Activated CD4-positive, alpha-beta T cell treated with anti-CD3 and anti-CD28 coated beads for 36 hours (primary cell): Measurements from ENCODE around the gene EN2. TPM values are rescaled to one million over a fixed set of nuclear protein-coding genes. Genes with fewer than 3 reads are reported as not detected.

Experiments used
- ATAC-seq: fragments of 200-7000 bp; cut with Tn5 transposase; one replicate; pipeline ENCODE4 v1.10.0; 2021; ENCODE audit warnings: mild to moderate bottlenecking, moderate library complexity
- CTCF ChIA-PET: fragments of 350-600 bp; sonication (Branson Sonifier 250); formaldehyde crosslinking; loops from one replicate; lab custom pipeline; 2021; ENCODE audit warnings: antibody characterized with exemption; lab: Charles Lee
- POLR2A ChIA-PET: fragments of 350-600 bp; sonication (Branson Sonifier 250); formaldehyde crosslinking; loops from one replicate; lab custom pipeline; 2021; ENCODE audit warnings: antibody characterized with exemption, inconsistent platforms; lab: Charles Lee
- DNase-seq: peaks from one replicate; pipeline ENCODE4 v3.0.0-alpha.2; 2020
- H3K27ac Mint-ChIP-seq: one replicate; pipeline ENCODE4 v1.8.0; 2021; ENCODE audit warnings: mixed read lengths
- H3K27me3 Mint-ChIP-seq: one replicate; pipeline ENCODE4 v1.8.0; 2021; ENCODE audit warnings: mixed read lengths
- H3K36me3 Mint-ChIP-seq: one replicate; pipeline ENCODE4 v1.8.0; 2021; ENCODE audit warnings: low read depth, mixed read lengths
- H3K4me1 Mint-ChIP-seq: one replicate; pipeline ENCODE4 v1.8.0; 2021; ENCODE audit warnings: mixed read lengths
- H3K4me3 Mint-ChIP-seq: one replicate; pipeline ENCODE4 v1.8.0; 2021; ENCODE audit warnings: mild to moderate bottlenecking, moderate library complexity, mixed read lengths
- H3K9me3 Mint-ChIP-seq: one replicate; pipeline ENCODE4 v1.8.0; 2021; ENCODE audit warnings: low read depth, mixed read lengths
- intact Hi-C, 2 experiments: fragments of 100-400 bp; cut with DNase I in 1 of 2; cut with micrococcal nuclease in 1 of 2; formaldehyde crosslinking; loops; one replicate each; pipeline versions ENCODE4 v1.14.2 to v1.15.1; 2022 to 2024; cut with DNase I, micrococcal nuclease
- total RNA-seq, 2 experiments: library from RNA; stranded (reverse); gene quantifications; one replicate each; pipeline ENCODE4 v1.2.3, GENCODE V29; 2021

Gene EN2
- total RNA-seq, 2 experiments from 2014 or later: not detected

DNA sequence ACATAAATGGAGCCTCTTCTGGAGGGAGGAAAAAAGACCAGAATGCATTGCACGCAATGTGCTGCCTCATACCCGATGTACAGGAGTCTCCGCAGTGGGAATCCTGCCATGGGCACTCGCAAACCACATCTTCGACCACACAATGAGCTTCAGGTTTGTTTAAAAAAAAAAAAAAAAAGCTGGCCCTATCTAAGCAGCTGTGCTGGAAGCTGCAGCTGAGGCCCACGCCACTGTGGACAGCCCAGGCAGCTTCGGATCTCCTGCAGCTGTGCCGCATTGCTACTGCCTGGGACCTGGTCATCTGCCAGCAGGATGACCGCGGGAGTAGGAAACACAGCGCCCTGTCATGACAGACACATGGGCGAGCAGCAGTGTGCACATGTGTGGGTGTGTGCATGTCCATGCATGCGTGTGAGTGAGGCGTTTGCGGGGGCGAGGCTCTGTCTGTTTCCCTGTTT, 26.0 kb downstream of the EN2 start:
- Mint-ChIP-seq H3K27me3 (peaks cover 39% of the 10 kb centered on the region), H3K36me3 (no peaks in the 10 kb centered on the region), H3K27ac (no peak overlapping the region), H3K9me3 (peaks cover 5% of the 10 kb centered on the region), H3K4me1 (peaks cover 17% of the 10 kb centered on the region), H3K4me3 (no peak overlapping the region)
- ChIA-PET CTCF (no interaction called here), POLR2A (interaction anchor here (0.6 kb wide), 1 partner anchor 300 kb away, joined by 3 read pairs; no protein-coding TSS in a partner anchor)
- DNase-seq (no peak), ATAC-seq (no peak)
- intact Hi-C loops: no loop called here

DNA sequence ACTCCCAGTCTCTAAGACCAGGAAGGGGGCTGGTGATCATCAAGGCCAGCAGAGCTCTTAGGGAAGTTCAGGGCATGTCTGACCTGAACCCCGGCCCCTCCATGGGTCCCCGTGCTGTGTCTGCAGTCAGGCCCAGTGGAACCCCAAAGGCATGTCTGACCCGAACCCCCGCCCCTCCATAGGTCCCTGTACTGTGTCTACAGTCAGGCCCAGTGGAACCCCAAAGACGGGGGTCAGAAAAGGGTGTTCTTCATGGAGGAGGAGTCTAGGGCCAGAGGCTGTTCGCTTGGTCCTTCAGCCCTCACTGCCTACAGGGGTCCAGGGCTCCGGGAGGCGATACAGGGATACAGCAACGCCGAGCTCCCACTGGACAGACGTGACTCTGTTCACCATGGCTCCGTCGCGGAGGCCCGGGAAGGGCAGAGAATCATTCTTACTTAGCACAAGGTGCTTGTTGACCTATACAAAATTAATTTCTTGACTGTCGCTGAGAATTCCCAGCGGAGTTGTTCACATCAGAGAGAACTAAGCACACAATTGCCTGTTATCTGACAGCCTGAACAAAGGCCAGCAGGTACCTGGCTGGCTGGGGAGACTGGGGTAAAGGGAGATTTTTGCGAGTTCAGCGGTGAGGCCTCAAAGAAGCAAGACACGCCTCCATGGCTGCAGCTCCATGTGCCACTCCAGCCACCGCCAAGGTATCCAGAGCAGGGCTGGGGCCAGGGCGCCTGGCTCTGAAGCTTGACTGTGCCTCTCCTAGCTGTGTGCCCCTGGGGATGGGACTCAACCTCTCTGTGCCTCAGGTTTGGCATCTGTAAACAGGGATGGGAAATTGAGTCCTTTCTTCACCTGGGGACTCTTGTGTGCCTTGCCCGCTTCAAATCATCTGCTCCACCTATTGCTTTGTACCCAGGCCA, 26.8 kb downstream of the EN2 start:
- no peak for ATAC-seq
- Mint-ChIP-seq H3K36me3 (no peaks in the 10 kb centered on the region), H3K4me3 (no peak overlapping the region), H3K27ac (no peak overlapping the region), H3K27me3 (peaks cover 37% of the 10 kb centered on the region), H3K4me1 (peaks cover 19% of the 10 kb centered on the region), H3K9me3 (peaks cover 5% of the 10 kb centered on the region)
- DNase-seq: no peak
- intact Hi-C loops: no loop called here
- CTCF ChIA-PET: no interaction called here
- POLR2A ChIA-PET: no interaction called here

DNA sequence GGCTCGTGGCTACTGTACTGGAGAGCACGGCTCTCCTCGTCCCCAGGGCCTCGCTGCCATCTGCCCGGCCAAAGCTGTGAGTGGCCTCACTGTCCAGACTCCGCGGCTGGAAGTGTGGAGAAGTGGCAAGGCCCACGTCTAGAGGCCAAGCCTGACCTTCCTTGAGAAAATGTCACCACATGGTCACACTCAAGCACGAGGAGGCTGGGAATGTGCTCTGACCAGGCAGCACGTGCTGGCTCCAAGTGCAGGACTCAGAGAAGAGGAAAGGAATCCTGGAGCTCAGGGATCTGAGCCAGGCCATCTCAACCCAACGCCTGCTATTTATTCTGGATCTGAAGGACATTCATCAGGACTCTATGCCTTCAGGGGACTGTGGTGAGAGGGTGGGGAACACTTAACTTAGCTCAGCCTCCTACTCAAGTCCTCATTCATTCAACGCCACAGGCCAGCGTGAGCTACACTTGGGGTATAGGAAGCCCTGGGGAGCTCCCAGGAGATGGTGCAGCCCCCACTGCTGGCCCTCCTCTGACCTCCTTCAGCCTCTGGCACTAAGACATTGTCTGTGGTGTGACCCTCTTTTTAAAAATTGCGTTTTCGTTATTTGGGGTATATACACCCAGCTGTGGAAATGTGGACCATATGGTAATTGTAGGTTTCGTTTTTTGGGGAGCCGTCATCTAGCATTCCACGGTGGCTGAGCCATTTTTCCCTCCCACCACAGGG, 29.0 kb downstream of the EN2 start:
- Mint-ChIP-seq H3K4me3 (no peak overlapping the region), H3K27me3 (peaks cover 38% of the 10 kb centered on the region), H3K9me3 (peaks cover 4% of the 10 kb centered on the region), H3K27ac (no peak overlapping the region), H3K4me1 (peaks cover 31% of the 10 kb centered on the region), H3K36me3 (peaks cover 2% of the 10 kb centered on the region)
- CTCF ChIA-PET: interaction anchor here (0.6 kb wide), 1 partner anchor 8 kb away, joined by 3 read pairs; no protein-coding TSS in a partner anchor
- intact Hi-C loops: no loop called here
- POLR2A ChIA-PET: no interaction called here
- ATAC-seq (no peak), DNase-seq (no peak)

DNA sequence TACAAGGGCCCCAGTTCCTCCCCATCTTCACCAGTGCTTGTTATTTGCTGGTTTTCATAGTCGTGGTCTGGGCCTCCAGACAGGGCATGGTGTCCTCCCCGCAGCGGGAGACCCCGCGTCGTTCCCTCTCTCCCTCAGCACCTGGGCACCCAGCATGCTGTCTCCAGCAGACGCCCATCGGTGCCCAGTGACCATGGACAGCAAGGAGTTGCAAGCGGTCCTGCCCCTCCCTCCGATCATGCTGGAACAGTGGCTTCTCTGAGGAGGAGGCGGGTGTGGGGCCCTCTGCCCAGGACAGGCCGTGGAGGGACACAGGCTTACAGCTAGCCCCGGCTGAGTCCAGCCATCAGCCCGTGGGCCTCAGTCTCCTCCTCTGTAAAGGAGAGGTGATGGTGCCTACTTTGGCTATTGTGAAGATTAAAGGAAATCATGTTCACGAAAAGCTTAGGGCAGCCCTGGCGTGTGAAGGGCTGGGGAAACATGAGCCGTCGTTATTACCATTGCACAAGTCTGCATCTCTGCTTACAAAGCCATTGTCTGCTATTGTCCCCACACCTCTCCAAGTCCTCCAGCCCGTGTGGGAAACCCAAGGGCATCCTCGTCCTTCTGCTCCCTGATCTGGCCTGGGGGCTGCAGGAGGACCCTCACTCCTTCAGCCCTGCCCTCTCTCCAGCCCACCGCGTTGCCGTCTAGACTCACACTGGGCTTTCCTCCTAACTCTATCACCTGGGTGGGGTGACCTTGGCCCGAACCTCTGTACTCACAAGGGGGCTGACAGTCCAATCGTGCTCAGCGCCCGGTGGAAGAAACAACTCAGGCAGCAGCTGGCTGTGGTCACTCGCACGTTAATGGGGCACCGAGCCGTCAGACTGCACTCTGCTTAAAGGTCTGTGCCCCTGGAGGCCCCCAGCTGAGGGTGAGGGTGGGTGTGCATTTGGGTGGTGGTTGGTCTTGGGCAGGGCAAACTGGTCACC, 29.9 kb downstream of the EN2 start:
- intact Hi-C loops: no loop called here
- H3K4me1 Mint-ChIP-seq: peaks cover 26% of the 10 kb centered on the region
- ATAC-seq (no peak), DNase-seq (no peak)
- peaks cover 2% of the 10 kb centered on the region for H3K36me3 Mint-ChIP-seq
- H3K4me3 Mint-ChIP-seq: no peak overlapping the region
- ChIA-PET POLR2A (no interaction called here), CTCF (interaction anchor here (0.6 kb wide), 1 partner anchor 8 kb away, joined by 3 read pairs; no protein-coding TSS in a partner anchor)
- H3K9me3 Mint-ChIP-seq: no peaks in the 10 kb centered on the region
- no peak overlapping the region for H3K27ac Mint-ChIP-seq
- peaks cover 36% of the 10 kb centered on the region for H3K27me3 Mint-ChIP-seq

DNA sequence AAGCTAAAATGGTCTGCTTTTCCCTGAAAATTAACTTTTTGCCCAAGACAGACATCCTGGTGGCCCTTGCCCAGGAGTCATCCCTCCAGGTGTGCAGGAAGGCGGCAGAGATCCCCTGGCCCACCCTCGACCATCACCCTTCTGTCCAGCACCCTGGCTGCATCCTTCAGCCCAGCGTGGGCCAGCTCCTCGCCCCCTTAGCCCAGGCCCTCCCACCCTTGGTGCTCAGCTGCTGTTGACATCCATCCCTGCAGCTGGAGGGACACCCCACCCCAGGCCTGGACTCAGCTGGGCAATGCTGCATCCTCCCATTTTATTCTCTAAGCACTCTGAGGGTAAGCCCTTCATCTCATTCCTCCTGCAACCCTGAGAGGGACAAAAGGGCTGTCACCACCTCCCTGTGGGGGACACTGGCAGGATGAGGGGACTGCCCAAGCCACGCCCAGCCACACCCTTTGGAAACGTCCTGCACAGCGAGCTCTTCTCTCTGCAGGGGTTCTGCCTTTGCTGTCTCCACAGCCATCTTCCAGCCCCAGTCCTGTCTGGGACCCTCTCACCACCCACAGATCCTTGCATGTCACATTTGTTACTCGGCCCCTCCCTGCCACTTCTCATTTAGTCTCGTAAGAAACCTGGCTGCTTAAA, 30.7 kb downstream of the EN2 start:
- POLR2A ChIA-PET: no interaction called here
- no peak for ATAC-seq
- Mint-ChIP-seq H3K4me1 (peaks cover 18% of the 10 kb centered on the region), H3K4me3 (no peak overlapping the region), H3K27me3 (peaks cover 36% of the 10 kb centered on the region), H3K36me3 (peaks cover 2% of the 10 kb centered on the region), H3K9me3 (no peaks in the 10 kb centered on the region), H3K27ac (no peak overlapping the region)
- intact Hi-C loops: no loop called here
- DNase-seq: no peak
- CTCF ChIA-PET: no interaction called here

DNA sequence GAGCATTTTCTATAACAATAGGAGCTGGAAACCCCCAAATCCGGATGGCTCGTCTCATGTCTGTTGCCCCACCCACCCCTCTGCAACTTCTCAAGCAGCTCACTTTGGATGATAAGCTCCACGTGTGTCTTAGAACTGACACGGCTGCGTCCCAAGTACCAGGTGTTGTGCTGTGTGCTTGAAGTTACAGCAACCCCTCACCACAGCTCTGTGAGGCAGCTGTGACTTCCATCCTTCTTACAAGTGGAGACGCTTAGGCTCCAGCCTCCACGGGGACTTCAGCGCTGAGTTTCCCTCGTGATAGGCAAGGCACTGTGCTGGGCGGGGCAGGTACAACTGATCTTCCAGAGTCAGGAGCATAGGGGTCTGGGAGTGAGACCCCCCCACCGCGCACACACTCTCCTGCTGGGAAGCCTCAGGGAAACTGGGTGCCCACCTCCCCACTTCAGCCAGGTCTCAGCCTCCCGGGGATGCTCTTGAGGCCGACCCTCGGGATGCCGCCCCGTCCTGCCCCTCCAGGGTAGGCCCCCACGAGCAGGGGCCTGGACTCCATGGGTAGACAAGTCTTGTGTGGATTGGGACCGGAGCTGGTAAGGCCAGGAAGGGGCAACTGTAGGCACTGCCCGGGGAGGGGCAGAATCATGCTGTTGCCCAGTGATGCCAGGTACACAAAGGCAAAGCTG, 31.4 kb downstream of the EN2 start:
- Mint-ChIP-seq H3K4me1 (peaks cover 18% of the 10 kb centered on the region), H3K9me3 (no peaks in the 10 kb centered on the region), H3K36me3 (peaks cover 2% of the 10 kb centered on the region), H3K4me3 (no peak overlapping the region), H3K27me3 (peaks cover 33% of the 10 kb centered on the region), H3K27ac (no peak overlapping the region)
- POLR2A ChIA-PET: no interaction called here
- intact Hi-C loops: no loop called here
- CTCF ChIA-PET: interaction anchor here (0.6 kb wide), 1 partner anchor 56 kb away, joined by 3 read pairs; no protein-coding TSS in a partner anchor
- ATAC-seq (no peak), DNase-seq (no peak)

DNA sequence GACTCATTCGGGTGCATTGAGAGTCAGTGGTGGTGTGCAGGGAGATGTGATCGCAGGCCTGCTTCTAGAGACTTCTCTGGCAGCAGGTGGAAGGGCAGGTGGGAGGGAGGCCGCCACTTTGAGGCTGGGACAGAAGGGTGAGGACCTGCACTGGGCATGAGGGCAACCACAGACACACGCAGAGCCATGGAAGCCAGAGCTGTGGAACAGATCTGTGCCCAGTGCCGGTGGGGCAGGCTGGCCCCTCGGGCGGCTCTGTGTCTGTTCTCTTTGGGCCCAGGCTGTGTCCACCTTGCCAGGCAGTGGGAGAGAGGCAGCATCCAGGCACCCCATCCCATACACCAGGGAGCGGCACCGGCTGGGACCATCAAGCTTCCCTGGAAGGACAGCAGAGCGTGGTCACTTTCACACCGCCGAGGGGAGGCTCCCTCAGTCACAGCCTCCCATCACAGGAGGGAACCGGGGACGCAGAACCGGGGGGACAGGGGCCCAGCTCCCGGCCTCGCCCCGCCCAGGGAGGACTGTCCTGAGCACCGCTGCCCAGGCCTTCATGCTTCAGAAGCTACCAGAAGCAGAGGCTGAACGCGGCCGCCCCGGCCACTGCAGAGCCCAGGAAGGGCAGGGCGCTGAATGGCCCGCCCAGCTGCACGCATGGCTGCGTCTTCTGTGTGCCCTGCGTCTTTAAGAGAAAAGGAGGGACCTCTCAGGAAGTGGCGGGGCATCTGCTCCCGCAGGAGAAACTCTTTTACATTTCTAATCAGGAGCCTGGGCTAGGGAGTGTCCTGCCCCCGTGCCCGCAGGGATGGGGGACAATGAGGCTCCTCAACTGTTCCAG, 32.1 kb downstream of the EN2 start:
- Mint-ChIP-seq H3K4me3 (peak overlapping the region; percentile 62), H3K4me1 (peaks cover 18% of the 10 kb centered on the region), H3K36me3 (peaks cover 2% of the 10 kb centered on the region), H3K9me3 (no peaks in the 10 kb centered on the region), H3K27ac (no peak overlapping the region), H3K27me3 (peaks cover 29% of the 10 kb centered on the region)
- CTCF ChIA-PET: interaction anchor here (0.6 kb wide), 3 partner anchors 52 to 562 kb away, joined by 3 read pairs; no protein-coding TSS in a partner anchor
- ATAC-seq: peak; percentile 32
- intact Hi-C loops: no loop called here
- POLR2A ChIA-PET: no interaction called here
- no peak for DNase-seq

DNA sequence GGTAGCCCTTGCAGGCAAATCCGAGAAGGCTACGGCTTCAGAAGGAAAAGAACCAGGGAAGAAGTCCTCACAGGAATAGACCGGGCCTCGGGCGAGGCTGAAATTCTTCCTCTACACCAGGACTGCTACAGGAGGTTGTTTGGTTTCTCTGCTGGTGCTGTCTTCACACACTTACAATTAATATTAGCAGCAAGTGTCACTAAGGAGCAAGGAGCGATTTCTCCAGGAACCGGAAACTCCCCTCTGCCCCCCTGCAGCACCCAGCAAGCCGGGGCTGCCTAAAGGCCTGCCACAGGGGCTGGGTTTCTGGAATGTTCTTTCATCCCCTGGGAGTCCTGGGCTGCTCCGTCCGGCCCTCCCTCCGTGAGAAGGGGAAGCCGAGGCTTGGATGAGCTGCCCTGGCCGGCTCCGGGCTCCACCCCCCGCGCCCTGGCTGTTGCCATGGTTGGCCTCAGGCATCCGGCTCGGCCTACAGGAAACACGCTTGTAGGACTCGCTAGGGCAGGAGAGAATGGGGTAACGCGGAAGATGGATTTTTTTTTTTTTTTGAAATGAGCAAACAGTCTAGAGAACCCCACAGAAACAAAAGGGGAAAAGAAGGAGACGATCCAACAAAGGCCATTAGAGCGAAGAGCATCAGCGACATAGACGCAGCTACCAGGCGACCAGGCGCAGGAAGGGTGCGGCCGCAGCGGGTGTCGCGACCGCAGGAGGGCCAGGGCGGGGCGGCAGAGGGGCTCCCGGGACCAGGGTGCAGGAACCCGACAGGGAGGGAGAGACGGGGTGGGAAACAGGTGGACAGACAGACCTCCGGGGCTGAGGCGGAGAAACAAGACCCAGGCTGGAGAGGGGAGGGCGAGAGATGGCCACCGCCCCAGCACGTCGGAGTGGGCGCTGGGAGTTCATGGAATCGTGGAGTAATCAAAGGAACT, 33.0 kb downstream of the EN2 start:
- Mint-ChIP-seq H3K4me1 (peaks cover 18% of the 10 kb centered on the region), H3K4me3 (peak overlapping the region; percentile 62), H3K9me3 (no peaks in the 10 kb centered on the region), H3K27me3 (peaks cover 29% of the 10 kb centered on the region), H3K36me3 (peaks cover 2% of the 10 kb centered on the region), H3K27ac (peak overlapping the region; percentile 72)
- ChIA-PET POLR2A (no interaction called here), CTCF (interaction anchor here (0.6 kb wide), 4 partner anchors 52 to 700 kb away, joined by 3 to 4 read pairs (median 3); no protein-coding TSS in a partner anchor)
- ATAC-seq: peak; percentile 89
- intact Hi-C loops: no loop called here
- DNase-seq: peak; percentile 63

DNA sequence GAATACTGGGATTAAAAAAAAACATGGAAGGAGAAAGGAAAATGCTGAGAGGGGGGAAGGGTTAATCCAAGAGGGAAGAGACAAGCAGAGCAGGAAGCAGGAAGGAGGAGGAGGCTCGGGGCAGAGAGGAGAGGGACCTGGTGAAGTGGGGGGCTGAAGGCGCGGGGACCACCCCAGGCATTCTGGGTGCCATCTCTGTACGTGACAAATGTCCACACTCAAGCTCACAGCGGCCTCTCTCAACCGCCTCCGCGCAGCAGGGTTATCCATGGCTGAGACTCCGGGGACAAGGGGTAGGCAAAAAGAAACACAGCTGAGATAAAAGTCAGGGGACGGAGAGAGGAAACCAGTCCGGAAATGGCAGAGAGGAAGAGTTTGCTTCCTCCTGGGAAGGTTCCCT, 33.9 kb downstream of the EN2 start:
- POLR2A ChIA-PET: no interaction called here
- no peaks in the 10 kb centered on the region for H3K9me3 Mint-ChIP-seq
- no peak for DNase-seq
- H3K4me3 Mint-ChIP-seq: no peak overlapping the region
- H3K4me1 Mint-ChIP-seq: peaks cover 18% of the 10 kb centered on the region
- intact Hi-C loops: no loop called here
- H3K27ac Mint-ChIP-seq: no peak overlapping the region
- H3K27me3 Mint-ChIP-seq: peaks cover 29% of the 10 kb centered on the region
- CTCF ChIA-PET: interaction anchor here (0.7 kb wide), 1 partner anchor 441 kb away, joined by 3 read pairs; no protein-coding TSS in a partner anchor
- peaks cover 2% of the 10 kb centered on the region for H3K36me3 Mint-ChIP-seq
- ATAC-seq: no peak
